Glutamatergic neuron (in vitro differentiated cells): Measurements from ENCODE around the gene DAB2IP. TPM values are rescaled to one million over a fixed set of nuclear protein-coding genes. Genes with fewer than 3 reads are reported as not detected.

Experiments
- DNase-seq: peaks from one replicate; pipeline ENCODE4 v3.0.0; 2022
- H3K27ac Mint-ChIP-seq: one replicate; pipeline ENCODE4 v1.8.0; 2020; ENCODE audit warnings: mild to moderate bottlenecking, mixed read lengths, inconsistent platforms; ENCODE audit not compliant: unreplicated experiment
- H3K27me3 Mint-ChIP-seq: one replicate; pipeline ENCODE4 v1.8.0; 2020; ENCODE audit warnings: mild to moderate bottlenecking, moderate library complexity, mixed read lengths, inconsistent platforms; ENCODE audit not compliant: unreplicated experiment
- H3K36me3 Mint-ChIP-seq: one replicate; pipeline ENCODE4 v1.8.0; 2020; ENCODE audit warnings: mild to moderate bottlenecking, mixed read lengths, inconsistent platforms; ENCODE audit not compliant: unreplicated experiment
- H3K4me1 Mint-ChIP-seq: one replicate; pipeline ENCODE4 v1.8.0; 2020; ENCODE audit warnings: mild to moderate bottlenecking, low read depth, mixed read lengths, inconsistent platforms; ENCODE audit not compliant: unreplicated experiment
- H3K4me3 Mint-ChIP-seq: one replicate; pipeline ENCODE4 v1.8.0; 2020; ENCODE audit warnings: mild to moderate bottlenecking, mixed read lengths, inconsistent platforms; ENCODE audit not compliant: unreplicated experiment
- H3K9me3 Mint-ChIP-seq: one replicate; pipeline ENCODE4 v1.8.0; 2020; ENCODE audit warnings: mild to moderate bottlenecking, moderate library complexity, mixed read lengths, inconsistent platforms; ENCODE audit not compliant: unreplicated experiment
- CTCF ChIP-seq: fragments of 200-600 bp; sonication (generic); IDR thresholded peaks from one replicate; pipeline ENCODE4 v1.5.0; 2021; ENCODE audit not compliant: partially characterized antibody, unreplicated experiment
- total RNA-seq: library from RNA; stranded (reverse); fragmentation: NEBNext Ultra II Directional; extraction: Animal tissue kit (Norgen Biotek cat#: 25700); gene quantifications from one replicate; pipeline ENCODE4 v1.2.1, GENCODE V29; 2021; ENCODE audit not compliant: unreplicated experiment

DAB2IP gene
- total RNA-seq, 1 donor from 2014 or later, result 32.9 TPM

DNA sequence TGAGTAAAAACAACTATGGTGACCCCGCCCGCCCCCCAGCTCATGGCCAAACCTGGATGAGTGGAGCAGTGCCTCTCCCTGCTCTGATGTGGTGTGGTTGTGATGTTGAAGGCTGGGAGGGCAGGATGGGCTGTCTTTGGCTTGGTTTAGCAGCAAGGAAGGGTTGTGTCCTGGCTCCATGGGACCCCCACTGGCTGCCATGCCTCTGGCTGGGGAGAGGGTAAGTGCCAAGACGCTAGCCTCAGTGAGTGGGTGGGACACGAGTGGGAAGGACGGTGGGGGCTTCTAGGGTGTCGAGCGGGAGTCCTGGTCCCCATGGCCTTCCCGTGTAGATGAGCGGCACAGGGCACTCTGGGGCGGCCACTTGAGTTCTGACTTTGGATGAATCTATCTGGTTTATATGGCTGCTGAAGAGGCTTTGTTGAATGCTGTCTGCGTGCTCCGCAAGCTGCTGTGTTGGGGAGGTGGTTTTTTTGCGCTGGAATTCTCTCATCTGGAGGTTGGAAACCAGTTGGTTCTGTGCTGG is 50.4 kb downstream of the DAB2IP start:
- TF ChIP-seq CTCF, result no peak
- peak overlapping the region; percentile 15 for H3K27ac Mint-ChIP-seq
- DNase-seq, result no peak
- H3K36me3 Mint-ChIP-seq, result no peaks in the 10 kb centered on the region
- peaks cover 5% of the 10 kb centered on the region for H3K9me3 Mint-ChIP-seq
- H3K4me3 Mint-ChIP-seq, result peak overlapping the region; percentile 82
- peaks cover 32% of the 10 kb centered on the region for H3K4me1 Mint-ChIP-seq
- peaks cover 8% of the 10 kb centered on the region for H3K27me3 Mint-ChIP-seq

DNA sequence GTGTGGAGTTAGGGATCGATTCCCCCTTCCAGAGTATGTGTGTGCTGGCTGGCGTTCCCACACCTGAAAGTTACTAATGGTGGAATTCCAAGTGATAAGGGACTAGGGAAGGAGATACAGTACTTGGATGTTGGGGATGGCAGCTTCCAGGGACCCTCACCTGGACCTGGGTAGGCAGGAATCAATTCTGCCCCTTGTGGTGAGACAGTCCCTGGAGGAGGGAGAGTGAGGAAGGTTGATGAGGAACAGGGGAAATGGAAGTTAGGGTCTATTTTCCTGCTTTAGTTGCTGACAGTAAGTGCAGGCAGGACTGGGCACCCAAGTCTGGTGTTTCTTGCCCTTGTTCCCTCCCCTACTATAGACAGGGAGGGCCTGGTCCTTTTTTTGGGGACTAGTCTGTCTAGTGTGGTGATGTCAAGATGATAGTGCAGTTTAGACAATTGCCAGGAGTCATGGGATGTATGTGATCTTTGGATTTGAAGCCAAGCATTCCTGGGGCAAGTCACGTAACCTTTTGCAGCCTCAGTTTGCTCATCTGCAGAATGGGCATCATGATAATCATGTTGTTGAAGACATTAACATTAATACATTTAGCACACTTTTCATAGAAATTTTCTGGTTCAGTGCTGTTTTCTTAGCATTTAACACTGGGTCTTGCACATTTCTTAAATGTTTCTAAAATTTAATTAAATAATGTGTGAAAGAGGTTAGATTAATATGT is 51.7 kb downstream of the DAB2IP start:
- H3K9me3 Mint-ChIP-seq, result peaks cover 6% of the 10 kb centered on the region
- no peak overlapping the region for H3K27ac Mint-ChIP-seq
- no peak overlapping the region for H3K4me3 Mint-ChIP-seq
- no peak for TF ChIP-seq CTCF
- H3K36me3 Mint-ChIP-seq, result no peaks in the 10 kb centered on the region
- H3K4me1 Mint-ChIP-seq, result peaks cover 32% of the 10 kb centered on the region
- H3K27me3 Mint-ChIP-seq, result peaks cover 7% of the 10 kb centered on the region
- DNase-seq, result no peak

DNA sequence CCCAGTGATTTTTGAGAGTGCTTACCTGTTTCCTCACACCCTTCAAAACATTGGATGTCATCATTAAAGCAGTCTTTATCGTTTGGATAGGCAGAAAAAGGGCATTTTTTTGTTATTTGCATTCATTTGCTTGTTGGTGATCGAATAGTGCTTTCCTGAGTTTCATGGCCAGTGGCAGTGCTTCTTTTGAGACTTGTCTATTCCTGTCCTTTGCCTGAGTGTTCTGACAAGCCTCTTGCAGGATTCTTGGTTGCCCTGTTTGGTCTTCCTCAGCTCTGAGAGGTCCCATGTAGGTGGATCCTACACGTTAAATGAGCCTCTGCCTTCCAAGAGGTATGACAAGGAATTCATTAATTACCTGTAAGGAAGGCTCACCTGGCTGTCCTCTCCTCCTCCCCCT is 52.8 kb downstream of the DAB2IP start:
- no peak overlapping the region for H3K27ac Mint-ChIP-seq

GRCh38 chr9:121706149-121706750 is 54.8 kb downstream of the DAB2IP start:
- no peak for TF ChIP-seq CTCF
- Mint-ChIP-seq H3K4me3 (no peak overlapping the region), H3K27me3 (no peaks in the 10 kb centered on the region), H3K9me3 (peaks cover 4% of the 10 kb centered on the region), H3K36me3 (no peaks in the 10 kb centered on the region), H3K27ac (no peak overlapping the region), H3K4me1 (peaks cover 32% of the 10 kb centered on the region)
- no peak for DNase-seq

More for the DNA sequence above, 52.8 kb downstream of the DAB2IP start:
- DNase-seq, result no peak
- H3K27me3 Mint-ChIP-seq, result peaks cover 7% of the 10 kb centered on the region
- H3K4me1 Mint-ChIP-seq, result peaks cover 32% of the 10 kb centered on the region
- no peak for TF ChIP-seq CTCF
- H3K9me3 Mint-ChIP-seq, result peaks cover 6% of the 10 kb centered on the region
- no peaks in the 10 kb centered on the region for H3K36me3 Mint-ChIP-seq
- H3K4me3 Mint-ChIP-seq, result no peak overlapping the region
